GM21717 (cell line): ENCODE data around the gene RECK.

Experiments used
- ATAC-seq: cut with Tn5 transposase; IDR thresholded peaks from one replicate; pipeline ENCODE4 v1.9.1; 2021; ENCODE audit warnings: mild to moderate bottlenecking, moderate library complexity; ENCODE audit not compliant: unreplicated experiment

Gene RECK

DNA sequence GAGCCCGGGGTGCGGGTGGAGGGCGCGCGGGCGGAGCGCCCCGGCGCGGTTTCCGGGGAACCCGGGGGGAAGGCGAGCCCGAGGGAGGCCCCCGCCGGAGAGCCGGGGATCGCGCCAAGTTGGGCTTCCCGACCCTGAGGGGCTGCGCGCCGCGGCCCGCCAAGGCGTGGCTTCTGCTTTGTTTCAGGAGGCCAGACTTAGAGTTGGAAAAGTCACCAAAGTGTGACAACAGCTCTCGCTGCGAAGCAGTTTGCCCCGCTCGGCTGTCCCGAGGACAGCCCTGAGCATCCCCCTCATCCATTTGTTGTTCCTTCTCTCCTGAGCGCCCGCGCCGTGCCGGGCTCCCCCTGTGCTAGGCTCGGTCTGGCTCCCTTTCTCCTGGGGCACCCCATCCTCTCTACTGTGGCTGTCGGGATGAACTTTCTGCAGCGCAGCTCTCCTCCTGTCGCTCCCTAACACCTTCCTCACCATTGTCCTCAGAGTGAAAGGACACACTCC is 100.2 kb downstream of the RECK start:
- ATAC-seq: peak; percentile 29

DNA sequence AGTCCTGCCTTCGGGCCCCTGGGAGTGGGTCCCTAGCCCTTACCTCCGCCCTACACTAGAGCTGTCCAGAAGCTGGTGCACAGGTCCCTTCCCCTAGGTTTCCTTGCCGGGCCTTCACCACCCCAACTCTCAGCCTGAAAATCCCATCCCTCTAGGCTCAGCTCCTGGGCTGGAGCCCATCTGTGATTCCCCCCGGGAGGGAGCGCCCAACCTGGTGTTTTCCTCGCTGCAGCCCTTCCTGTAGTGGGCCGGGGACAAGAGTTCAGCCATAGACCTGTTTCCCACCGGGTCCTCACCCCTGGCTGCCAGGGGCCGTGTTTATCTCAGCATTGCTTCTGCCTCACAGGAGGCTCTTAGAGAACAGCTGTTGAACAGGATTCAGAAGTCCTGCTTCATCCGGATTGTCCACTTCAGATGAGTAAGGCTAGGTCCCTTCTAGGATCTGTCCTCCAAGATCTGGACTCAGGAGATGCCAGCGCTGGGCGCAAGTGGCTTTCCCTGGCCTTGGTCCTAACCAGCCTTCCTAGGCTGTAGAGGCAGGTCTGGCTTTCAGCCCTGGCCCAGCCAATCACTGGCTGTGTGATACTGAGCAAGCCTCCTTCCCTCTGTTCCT is 100.8 kb downstream of the RECK start:
- ATAC-seq: no peak

DNA sequence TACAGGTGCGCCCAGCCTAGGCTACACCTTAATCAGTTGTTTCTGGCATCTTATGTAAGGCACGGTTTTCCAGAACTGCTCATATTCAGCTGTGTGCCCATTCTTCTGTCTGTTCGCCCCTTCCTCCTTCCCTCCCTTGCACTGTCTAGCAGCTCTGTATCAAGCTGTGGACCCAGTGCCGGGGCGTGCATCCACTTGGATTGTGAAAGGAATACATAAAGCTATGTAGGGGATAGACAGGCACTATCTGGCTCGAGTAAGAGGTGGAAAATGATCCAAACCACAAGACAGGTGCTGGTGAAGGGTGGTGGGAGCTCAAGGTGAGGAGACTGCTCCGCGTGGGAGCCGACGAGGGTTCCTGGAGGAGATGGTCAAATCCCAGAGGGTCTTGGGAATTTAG is 101.8 kb downstream of the RECK start:
- ATAC-seq: no peak

DNA sequence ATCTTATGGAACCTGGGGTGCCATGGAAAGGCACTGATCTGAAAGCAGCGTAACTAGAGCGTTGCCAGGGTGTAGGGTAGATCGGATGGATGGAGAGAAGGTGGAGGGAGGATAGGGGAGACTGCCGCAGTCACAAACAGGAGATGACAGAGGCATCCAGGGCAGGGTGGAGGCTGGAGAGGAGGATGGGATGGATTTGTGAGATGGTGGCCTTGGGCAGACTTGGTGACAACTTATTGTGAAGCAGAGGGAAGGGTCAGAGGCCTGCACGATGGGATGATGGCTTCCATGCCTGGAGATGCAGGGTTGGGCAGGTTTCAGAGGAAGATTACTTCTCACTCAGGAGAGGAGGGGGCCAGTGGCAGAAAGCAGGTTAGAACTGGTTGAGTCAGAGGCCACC is 102.2 kb downstream of the RECK start:
- no peak for ATAC-seq

DNA sequence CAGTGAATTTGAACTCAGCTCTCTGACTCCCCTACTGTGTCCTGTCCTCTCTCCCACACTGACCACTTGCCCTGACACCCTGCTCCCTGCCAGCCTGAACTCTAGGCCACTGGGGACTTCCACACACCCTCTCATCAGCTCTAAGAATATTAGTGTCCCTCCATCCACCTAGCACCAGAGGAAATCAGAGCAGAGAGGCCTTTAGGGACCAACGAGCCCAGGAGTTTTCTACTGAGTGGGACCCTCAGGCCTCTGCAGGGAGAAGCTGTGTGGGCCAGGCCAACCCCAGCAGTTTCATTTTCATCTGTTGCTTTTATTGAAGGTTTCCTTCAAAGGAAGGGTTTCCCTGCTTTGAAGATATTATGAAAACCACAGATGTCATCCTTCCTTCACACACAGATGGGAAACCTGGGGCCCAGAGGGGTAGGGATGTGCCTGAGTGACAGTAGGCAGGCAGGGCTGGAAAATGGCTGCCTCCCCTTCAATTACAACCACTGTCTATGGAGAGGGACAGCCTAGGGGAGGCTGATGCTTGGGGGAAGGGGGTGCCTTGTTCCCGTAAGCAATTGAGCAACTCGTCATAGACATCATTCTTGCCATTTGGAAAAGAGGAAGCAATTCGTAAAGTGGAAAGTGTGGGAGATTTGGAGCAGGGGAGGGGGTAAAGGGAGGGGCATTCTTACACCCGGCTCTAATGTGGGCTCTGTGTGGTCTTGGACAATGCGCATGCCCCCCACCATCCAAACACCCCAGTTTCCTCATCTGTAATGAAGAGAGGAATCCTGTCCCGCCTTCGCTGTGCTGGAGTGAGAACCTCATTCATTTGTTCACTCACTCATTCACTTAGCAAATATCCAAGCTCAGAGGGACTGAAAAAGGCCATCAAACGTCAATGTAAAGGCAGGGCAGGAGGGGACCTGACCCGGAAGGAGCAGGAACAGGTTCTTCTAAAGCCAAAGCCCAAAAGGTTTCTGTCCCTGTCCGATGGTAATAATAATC is 103.7 kb downstream of the RECK start:
- ATAC-seq: no peak

DNA sequence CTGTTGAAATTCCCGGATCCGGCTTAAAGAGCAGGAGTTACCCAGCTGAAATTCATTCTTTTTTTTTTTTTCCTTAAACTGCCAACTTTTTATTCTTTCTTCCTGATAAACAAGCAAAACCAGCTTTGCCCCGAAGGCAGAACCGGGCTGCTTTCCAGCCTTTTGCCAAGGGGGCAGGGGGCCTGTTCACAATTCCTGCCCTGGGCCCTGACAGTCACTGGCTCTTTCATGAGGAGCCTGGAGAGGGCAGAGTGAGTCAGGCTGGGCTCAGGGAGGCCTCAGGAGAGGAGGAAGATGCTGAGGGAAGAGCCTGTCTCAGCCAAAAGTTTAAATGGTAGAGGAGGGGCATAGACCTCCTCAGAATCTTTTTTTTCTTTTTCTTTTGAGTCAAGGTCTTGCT is 104.6 kb downstream of the RECK start:
- ATAC-seq: no peak

DNA sequence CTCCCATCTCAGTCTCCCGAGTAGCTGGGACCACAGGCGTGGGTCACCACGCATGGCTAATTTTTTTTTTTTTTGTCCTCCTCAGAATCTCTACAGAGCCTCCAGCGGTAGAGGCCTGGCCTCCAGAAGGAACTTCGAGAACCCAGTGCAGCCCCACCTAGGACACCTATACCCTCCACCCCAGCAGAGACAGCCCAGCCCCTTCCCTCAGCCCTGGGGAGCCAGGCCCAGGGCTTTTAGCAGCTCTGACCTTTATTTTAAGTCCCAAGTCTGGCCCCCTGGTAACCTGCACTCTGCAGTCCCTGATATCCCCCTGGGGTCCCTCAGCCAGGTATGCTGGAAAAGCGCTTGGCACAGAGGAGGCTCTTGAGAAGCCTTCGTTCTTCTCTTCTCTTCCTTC is 105.0 kb downstream of the RECK start:
- ATAC-seq: no peak

DNA sequence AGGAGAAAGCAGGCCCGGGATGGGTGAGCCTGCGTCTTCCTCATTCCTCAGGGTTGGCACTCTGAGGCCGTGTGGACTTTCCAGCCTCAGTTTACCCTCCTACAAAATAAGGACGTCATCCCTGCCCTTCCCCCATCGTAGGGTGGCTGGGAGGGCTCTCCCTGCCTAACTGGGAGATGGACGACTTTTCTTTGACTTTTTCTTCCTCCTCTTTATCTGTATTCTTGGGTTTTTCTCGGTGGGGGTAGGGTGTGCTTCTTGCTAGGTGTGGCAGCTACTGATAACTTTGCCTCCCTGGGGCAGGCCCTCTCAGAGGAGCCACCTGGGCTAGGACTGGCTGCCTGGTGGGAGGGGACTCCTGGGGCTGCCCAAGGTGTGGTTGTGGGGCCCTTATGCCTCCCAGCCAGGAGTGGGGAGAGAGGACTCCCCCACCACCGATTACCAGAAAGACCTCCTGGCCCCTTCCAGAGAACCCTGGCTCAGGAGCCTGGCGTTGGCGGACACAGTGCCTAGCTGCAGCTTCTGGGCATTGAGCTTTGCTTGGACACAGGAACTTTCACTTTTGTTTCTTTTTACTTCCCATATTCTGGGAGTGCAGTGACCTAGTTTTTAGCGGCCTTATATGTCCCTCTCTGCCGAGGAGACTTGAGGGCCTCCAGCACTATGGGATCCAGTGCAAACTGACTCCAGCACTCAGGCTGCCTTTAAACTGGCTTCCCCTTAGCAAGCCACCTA is 106.0 kb downstream of the RECK start:
- ATAC-seq: no peak

DNA sequence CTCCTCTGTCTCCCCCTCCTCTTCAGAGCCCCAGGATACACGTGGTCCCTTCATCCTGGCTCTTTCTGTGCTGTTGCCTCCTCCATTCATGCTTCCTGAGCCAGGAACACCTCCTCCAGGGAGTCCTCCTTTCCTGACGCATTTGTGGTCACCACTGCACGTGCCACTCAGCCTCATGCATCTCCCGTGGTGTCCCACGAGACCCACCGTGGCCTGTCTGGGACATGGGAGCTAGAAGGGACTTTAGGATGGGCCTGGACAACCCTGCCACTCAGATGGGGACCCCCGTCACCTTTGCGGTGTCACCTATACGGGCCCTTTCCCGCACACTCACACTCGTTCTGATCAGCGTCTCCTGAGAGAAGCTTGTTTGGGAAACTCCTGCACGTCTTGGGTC is 106.5 kb downstream of the RECK start:
- ATAC-seq: no peak

DNA sequence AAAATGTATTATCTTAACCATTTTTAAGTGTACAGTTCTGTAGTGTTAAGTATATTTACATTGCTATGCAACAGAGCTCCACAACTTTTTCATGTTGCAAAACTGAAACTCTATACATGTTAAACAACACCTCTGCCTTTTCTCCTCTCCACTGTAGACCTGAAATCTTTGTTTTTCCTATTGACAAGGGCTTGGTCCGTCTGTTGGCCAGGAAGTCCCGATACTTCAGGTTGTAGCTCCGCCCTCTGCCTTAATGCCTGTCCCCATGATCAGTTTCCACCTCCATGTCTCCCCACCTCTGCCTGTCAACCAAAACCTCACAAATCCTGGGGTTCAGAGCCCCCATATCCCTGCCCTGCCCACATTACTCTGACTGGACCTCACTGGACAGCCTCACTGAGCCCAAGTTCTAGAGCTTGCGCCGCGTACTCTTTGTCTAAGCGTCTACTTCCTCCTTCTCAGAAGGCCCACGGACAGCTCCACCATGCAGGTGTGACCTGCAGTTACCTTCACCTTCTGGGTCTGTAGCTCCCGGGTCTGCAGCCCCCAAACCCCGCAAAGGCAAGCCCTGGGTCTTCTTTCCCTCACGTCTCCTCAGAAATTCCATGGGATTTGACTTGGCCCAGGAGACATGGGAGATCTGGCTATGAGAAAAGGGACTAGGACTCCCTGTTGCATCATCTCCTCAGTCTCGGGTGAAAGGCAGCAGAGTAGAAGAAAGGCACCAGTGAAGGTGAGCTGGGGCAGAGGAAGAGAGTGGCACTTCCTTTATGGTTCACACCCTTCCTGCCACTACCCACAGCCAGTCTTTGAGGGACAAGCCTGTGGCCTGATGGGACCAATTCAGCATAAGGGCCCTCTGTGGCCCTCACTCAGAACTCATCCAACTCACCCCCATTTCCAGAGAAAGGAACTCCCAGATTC is 107.9 kb downstream of the RECK start:
- no peak for ATAC-seq

DNA sequence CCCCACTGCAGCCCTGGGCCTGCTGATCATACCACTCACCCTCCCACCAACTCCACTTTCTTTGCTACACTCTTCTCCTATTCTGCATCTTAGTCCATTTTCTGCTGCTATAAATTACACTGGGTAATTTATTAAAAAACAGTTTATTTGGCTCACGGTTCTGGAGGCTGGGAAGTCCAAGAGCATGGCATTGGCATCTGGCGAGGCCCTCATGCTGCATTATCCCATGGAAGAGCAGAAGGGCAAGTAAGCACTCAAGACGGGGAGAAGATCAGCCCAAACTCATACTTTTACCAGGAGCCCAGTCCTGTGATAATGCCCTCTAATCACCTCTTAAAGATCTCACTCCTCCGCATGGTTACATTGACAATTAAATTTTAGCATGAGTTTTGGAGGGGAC is 109.3 kb downstream of the RECK start:
- ATAC-seq: no peak

DNA sequence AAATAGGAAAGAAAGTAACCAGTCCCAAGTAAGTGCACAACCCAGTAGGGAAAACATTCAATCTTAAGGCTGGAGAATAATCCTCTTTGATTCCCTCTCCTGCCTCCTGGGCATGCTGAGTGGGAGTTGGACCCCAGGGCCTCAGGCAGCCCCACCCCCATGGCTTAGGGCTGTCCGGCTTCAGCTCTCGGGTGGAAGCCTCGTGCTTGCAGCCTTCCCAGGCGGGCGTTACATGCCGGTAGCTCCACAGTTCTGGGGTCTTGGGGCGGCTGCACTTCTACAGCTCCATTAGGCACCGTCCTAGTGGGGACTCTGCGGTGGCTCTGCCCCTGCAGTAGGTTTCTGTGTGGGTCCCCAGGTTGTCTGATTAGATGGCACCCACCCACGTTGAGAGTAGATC is 109.9 kb downstream of the RECK start:
- no peak for ATAC-seq

DNA sequence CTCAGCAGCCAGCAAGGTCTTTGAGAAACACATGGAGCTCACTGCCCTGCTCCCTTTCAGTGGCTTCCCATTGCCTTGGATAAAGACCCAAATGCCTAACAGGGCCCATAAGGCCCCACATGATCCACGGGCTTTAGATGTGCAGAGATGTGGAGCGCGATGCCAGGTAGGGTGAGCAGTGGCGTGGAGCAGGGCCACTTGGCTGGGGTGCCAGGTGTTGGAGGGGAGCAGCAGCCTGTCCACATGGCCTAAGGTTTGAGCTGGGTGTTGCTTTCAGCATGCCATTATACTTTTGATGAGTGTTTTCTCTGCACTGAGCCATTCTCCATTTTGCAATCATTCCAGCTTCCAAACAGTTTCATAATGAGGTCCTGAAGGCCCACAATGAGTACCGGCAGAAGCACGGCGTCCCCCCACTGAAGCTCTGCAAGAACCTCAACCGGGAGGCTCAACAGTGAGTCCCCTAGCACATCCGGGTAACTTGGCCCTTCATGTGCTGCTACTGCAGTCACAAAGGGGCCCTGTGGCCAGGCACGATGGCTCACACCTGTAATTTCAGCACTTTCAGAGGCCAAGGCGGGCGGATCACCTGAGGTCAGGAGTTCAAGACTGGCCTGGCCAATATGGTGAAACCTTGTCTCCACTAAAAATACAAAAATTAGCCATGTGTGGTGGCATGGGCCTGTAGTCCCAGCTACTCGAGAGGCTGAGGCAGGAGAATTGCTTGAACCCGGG is 110.9 kb downstream of the RECK start:
- no peak for ATAC-seq

DNA sequence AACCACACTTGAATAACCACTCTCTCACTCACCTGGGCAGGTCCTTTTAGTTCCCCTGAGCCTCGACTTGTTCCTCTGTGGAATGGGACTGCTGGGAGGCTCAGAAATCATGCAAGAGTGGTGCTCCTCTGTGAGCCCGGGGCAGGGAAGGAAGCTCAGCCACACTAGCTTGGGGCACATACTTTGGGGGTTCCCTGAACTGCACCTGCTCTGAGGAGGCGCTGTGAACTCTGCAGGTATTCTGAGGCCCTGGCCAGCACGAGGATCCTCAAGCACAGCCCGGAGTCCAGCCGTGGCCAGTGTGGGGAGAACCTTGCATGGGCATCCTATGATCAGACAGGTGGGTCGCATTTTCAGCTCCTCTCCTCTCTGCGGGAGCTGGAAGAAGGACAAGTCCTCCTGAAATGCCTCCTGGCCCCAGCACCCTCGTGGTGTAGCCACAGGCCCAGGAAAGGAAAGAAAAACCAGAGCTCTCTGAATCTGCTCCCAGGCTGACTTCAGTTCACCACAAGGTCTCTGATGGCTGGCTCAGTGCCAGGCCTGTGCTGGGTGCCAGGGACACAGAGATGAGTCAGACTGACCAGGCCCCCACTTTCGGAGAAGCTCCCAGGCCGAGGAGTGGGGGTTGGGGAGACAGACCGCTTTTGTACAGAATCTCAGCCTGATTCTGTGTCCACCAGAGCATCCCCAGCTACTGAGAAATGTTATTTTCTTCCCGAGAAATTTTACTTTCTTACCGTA is 111.8 kb downstream of the RECK start:
- ATAC-seq: peak; percentile 40

DNA sequence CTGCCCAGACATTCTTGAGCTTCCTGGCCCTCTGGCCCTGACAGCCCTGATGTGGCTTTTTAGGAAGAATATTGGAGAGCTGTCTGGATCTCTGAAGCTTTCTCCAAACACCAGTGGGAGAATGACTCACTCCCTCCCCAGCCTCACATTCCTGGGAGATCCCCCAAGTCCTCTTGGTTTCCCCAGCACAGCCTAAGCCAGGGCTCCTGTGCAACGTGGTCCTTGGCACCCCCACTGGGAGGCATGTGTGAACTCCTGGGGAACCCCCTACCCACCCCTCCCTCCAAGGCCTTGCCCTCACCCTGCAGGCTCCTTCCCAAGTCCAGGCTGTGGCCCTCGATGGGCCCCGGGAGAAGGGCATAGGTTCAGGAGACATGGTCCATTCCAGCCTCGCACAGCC is 112.5 kb downstream of the RECK start:
- no peak for ATAC-seq

DNA sequence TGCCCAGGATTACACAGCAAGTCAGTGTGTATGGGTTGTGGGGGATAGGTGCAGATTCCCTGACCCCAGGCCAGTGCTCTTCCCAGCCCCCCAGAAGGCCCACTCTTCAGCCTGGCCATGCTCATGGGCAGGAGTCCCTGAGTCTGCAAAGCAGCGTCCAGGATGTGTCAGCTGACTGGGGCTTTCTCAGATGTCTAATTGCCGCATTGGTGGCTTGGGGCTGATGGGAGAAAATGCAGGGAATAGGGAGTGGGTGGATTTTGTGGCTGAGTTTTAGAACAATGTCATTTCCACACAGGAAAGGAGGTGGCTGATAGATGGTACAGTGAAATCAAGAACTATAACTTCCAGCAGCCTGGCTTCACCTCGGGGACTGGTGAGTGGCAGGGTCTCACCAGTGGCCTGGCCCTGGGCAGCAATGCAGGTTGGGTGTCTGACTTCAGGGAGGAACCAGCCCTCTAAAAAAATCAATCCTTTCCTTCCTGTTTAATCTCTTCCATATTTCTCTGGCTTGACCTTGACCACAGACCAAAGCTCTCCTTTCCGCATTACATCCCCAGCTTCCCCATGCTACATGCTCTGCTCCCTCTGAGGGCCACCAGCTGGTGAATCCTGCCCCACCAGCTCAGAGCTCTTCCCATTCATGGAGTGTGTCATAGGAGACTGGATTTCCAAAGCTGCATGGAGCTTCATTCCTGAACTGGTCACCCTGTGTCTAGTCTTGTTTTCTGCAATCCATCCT is 114.0 kb downstream of the RECK start:
- ATAC-seq: no peak

DNA sequence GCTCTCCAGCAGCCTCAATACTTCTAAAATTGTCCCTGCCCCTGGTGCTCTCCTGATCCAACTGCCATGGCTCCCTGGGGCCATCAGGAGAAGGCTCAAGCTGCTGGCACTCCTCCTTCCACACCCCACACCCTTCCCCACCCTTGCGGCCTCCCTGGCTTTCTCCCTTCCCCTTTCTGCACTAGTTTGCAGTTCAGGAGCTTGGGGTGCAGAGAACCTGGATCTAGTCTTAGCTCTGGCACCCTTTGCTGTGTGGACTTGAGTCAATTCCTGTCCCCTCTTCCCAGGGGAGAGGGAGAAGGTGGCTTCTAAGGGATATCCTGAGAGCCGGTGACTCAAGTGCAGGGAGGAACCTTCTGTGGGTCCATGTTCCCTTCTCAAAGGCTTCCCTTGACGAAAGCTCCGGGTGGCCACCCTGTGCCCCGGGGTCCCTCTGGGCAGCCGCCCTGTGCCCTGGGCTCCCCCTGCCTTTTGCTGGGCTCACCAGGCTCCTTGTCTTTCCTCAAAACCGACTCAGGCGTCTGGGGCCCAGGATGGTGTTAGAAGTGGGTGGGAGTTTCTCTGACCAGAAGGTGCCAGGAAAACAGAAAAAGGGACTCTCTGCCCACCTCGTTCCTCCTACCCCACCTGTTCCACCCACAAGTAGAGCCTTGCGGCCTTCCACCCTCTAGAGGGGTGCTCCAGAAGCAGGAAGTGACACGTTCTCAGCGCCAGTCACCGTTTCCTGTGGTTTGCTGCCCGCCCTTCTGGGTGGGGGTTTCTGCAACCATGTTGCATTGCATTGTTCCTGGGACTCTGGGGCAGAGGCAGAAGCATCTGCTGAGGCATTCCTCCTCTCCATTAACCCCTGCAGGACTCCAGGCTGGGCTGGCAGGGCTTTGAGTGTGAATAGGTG is 114.8 kb downstream of the RECK start:
- ATAC-seq: peak; percentile 77
